DLD1 (cell line): ENCODE data around the gene MAP3K19.

Experiments used
- in situ Hi-C: cut with HindIII; loops from 2 replicates; pipeline ENCODE4 v1.10.0; 2017; ENCODE audit warnings: low sequenced_read_pairs

MAP3K19 gene

GRCh38 chr2:134934641-134935040 lies 112.6 kb downstream of the MAP3K19 start:
- in situ Hi-C loops = no loop called here

GRCh38 chr2:134934150-134934549 lies 113.1 kb downstream of the MAP3K19 start:
- in situ Hi-C loops = no loop called here

- in situ Hi-C loops = no loop called here
Observed at GRCh38 chr2:134933732-134934131, 113.5 kb downstream of the MAP3K19 start.

- in situ Hi-C loops = no loop called here
Observed at GRCh38 chr2:134932864-134933526, 114.3 kb downstream of the MAP3K19 start.

- in situ Hi-C loops = no loop called here
Observed at GRCh38 chr2:134927195-134927594, 120.1 kb downstream of the MAP3K19 start.

GRCh38 chr2:134926231-134926931 lies 120.9 kb downstream of the MAP3K19 start:
- in situ Hi-C loops = no loop called here

GRCh38 chr2:134924912-134925311 lies 122.3 kb downstream of the MAP3K19 start:
- in situ Hi-C loops = no loop called here

GRCh38 chr2:134919341-134920210 lies 127.7 kb downstream of the MAP3K19 start:
- in situ Hi-C loops = no loop called here

GRCh38 chr2:134918526-134919340 lies 128.5 kb downstream of the MAP3K19 start, which contains the start of gene CCNT2:
Gene CCNT2, plus strand, starts transcription at chr2:134918822. Its CDS starts 33 bp downstream, at chr2:134918855.
- in situ Hi-C loops = no loop called here

GRCh38 chr2:134917888-134918525 lies 129.2 kb downstream of the MAP3K19 start:
- in situ Hi-C loops = no loop called here

- in situ Hi-C loops = no loop called here
Observed at GRCh38 chr2:134917360-134917865, 129.8 kb downstream of the MAP3K19 start.
